22Rv1 (cell line): ENCODE results near the gene CCDC6.

Experiments used
- CTCF ChIP-seq: fragments of 450-650 bp; IDR thresholded peaks from 2 replicates; pipeline ENCODE4 v1.5.1; 2017; ENCODE audit warnings: mild to moderate bottlenecking
- ZFX ChIP-seq: fragments of 450-650 bp; IDR thresholded peaks from 2 replicates; pipeline ENCODE4 v1.6.1; 2017; ENCODE audit warnings: antibody characterized with exemption, borderline replicate concordance

DNA sequence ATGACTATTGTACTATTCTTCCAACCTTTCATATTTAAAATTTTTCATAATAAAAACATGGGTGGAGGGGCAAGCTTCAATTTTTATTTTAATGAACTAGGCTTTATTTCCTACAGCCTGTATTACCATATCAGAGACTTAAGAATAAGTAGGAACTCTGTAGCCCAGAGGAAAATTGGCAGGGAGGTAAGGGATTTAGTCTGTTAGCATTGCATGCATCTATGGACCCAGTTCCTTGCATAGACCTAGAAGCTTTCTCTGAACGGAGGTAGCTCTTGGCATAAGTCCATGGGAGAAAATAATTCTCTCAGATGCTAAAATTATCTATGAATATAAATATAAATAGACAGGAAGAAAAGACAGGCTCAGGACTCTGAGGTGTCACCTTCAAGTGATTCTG is 31.4 kb upstream of the CCDC6 start:
- TF ChIP-seq CTCF: no peak
- TF ChIP-seq ZFX: no peak
